Karpas-422 (cell line): ENCODE results near the gene GGT1. TPM values are rescaled to one million over a fixed set of nuclear protein-coding genes. Genes with fewer than 3 reads are reported as not detected.
"Not testable (repeated sequence)": the region's sequence is repeated elsewhere in the genome, so short reads cannot be mapped to it uniquely, and the experiment has no call there.

Experiments
- DNase-seq: peaks from one replicate; pipeline ENCODE4 v3.0.0-alpha.2; 2015
- H2AFZ ChIP-seq: fragments of 200-600 bp; sonication (generic); 2 replicates; pipeline ENCODE4 v1.6.1; 2014; ENCODE audit warnings: antibody characterized with exemption, low read length, mixed read lengths
- H3K27ac ChIP-seq: fragments of 200-600 bp; sonication (generic); 2 replicates; pipeline ENCODE4 v1.5.1; 2014; ENCODE audit warnings: mild to moderate bottlenecking, low read length, moderate library complexity
- H3K27me3 ChIP-seq: fragments of 200-600 bp; sonication (generic); 2 replicates; pipeline ENCODE4 v1.6.1; 2014; ENCODE audit warnings: low read length, mixed read lengths
- H3K36me3 ChIP-seq: fragments of 200-600 bp; sonication (generic); 2 replicates; pipeline ENCODE4 v1.6.1; 2014; ENCODE audit warnings: low read length, mixed read lengths; ENCODE audit not compliant: insufficient read depth
- H3K4me1 ChIP-seq: fragments of 200-600 bp; sonication (generic); 2 replicates; pipeline ENCODE4 v1.6.1; 2014; ENCODE audit warnings: mild to moderate bottlenecking, low read length, mixed read lengths
- H3K4me2 ChIP-seq: fragments of 200-600 bp; sonication (generic); 2 replicates; pipeline ENCODE4 v1.6.1; 2014; ENCODE audit warnings: low read length, low read depth, mild to moderate bottlenecking; ENCODE audit not compliant: poor library complexity, severe bottlenecking
- H3K4me3 ChIP-seq: fragments of 200-600 bp; sonication (generic); 2 replicates; pipeline ENCODE4 v1.5.1; 2014; ENCODE audit warnings: mild to moderate bottlenecking, antibody characterized with exemption, low read length, mixed read lengths
- H3K79me2 ChIP-seq: fragments of 200-600 bp; sonication (generic); 2 replicates; pipeline ENCODE4 v1.6.1; 2014; ENCODE audit warnings: mild to moderate bottlenecking, low read length, mixed read lengths
- H3K9ac ChIP-seq: fragments of 200-600 bp; sonication (generic); 2 replicates; pipeline ENCODE4 v1.6.0; 2014; ENCODE audit warnings: low read length
- H3K9me2 ChIP-seq: fragments of 200-600 bp; sonication (generic), shearing (Covaris generic); replicated peaks from 2 replicates; pipeline ENCODE4 v1.6.0; 2014; ENCODE audit warnings: mild to moderate bottlenecking, low read length, moderate library complexity; ENCODE audit not compliant: insufficient read depth
- H3K9me3 ChIP-seq: fragments of 300-700, 200-600 bp; sonication (generic); 2 replicates; pipeline ENCODE4 v1.6.1; 2014; ENCODE audit warnings: low read length, mixed read lengths
- H4K20me1 ChIP-seq: fragments of 200-600 bp; sonication (generic); 2 replicates; pipeline ENCODE4 v1.6.1; 2014; ENCODE audit warnings: mild to moderate bottlenecking, antibody characterized with exemption, low read length, low read depth; ENCODE audit not compliant: insufficient read depth
- total RNA-seq: library from RNA; depleted of rRNA; stranded (reverse); fragments of >200 nt; shearing (Covaris generic); gene quantifications from 2 replicates; pipeline ENCODE4 v1.2.3, GENCODE V29; 2014; ENCODE audit warnings: low replicate concordance

Gene GGT1
- total RNA-seq, 1 experiment from 2014 or later: 28.6 TPM

- no peaks in the 10 kb centered on the region for H3K27me3 ChIP-seq
- H4K20me1 ChIP-seq: no peaks in the 10 kb centered on the region; the same call in 1 of the 2 replicates
- H3K4me2 ChIP-seq: peak overlapping the region; percentile 91
- H3K36me3 ChIP-seq: no peaks in the 10 kb centered on the region
- peak; percentile 44 for DNase-seq
- H3K9me2 ChIP-seq: no peaks in the 10 kb centered on the region
- peak overlapping the region; percentile 73 for H3K4me3 ChIP-seq
- no peaks in the 10 kb centered on the region for H3K9me3 ChIP-seq
- no peaks in the 10 kb centered on the region for H3K79me2 ChIP-seq
- no peak overlapping the region for H3K27ac ChIP-seq
- peak overlapping the region; percentile 56; the same call in 1 of the 2 replicates for H2AFZ ChIP-seq
- H3K4me1 ChIP-seq: peaks cover 13% of the 10 kb centered on the region
- peak overlapping the region; percentile 74 for H3K9ac ChIP-seq
Observed at GRCh38 chr22:24592058-24592850, 10.7 kb upstream of the GGT1 start.

- peak; percentile 81 for DNase-seq
- Histone ChIP-seq H2AFZ (peak within 1 kb of the TSS; percentile 91; the same call in 1 of the 2 replicates), H3K9me3 (no peaks in the 10 kb centered on the region), H3K9me2 (no peaks in the 10 kb centered on the region), H3K79me2 (no peaks in the 10 kb centered on the region), H3K4me1 (peaks cover 13% of the 10 kb centered on the region), H4K20me1 (no peaks in the 10 kb centered on the region; the same call in 1 of the 2 replicates), H3K36me3 (no peaks in the 10 kb centered on the region), H3K27me3 (no peaks in the 10 kb centered on the region), H3K27ac (no peak within 1 kb of the TSS), H3K4me2 (peak within 1 kb of the TSS; percentile 91), H3K4me3 (peak within 1 kb of the TSS; percentile 73), H3K9ac (peak within 1 kb of the TSS; percentile 74)
Observed at GRCh38 chr22:24592851-24593558, 10.0 kb upstream of the GGT1 start, which contains the start of gene LRRC75B. TSS of gene LRRC75B (minus strand) at chr22:24593073. CDS start at chr22:24593039, 34 bp downstream.

- not testable (repeated sequence) for H3K27me3 ChIP-seq, DNase-seq, H3K9me2 ChIP-seq, H3K79me2 ChIP-seq, H3K36me3 ChIP-seq, H3K9ac ChIP-seq, H2AFZ ChIP-seq, H4K20me1 ChIP-seq, H3K9me3 ChIP-seq, H3K27ac ChIP-seq
- Histone ChIP-seq H3K4me3 (peak overlapping the region; percentile 58; the same call in 1 of the 2 replicates), H3K4me2 (peak overlapping the region; percentile 67), H3K4me1 (peaks cover 13% of the 10 kb centered on the region)
Observed at GRCh38 chr22:24593559-24593835, 9.5 kb upstream of the GGT1 start.

GRCh38 chr22:24593836-24594568 is 9.0 kb upstream of the GGT1 start:
- H3K36me3 ChIP-seq: no peaks in the 10 kb centered on the region
- H3K27me3 ChIP-seq: no peaks in the 10 kb centered on the region

GRCh38 chr22:24594569-24595120 is 8.3 kb upstream of the GGT1 start:
- H3K9me3 ChIP-seq: no peaks in the 10 kb centered on the region
- no peaks in the 10 kb centered on the region for H3K79me2 ChIP-seq
- H2AFZ ChIP-seq: no peak overlapping the region
- no peaks in the 10 kb centered on the region; the same call in 1 of the 2 replicates for H4K20me1 ChIP-seq
- H3K36me3 ChIP-seq: no peaks in the 10 kb centered on the region
- H3K4me2 ChIP-seq: no peak overlapping the region
- no peak overlapping the region for H3K27ac ChIP-seq
- H3K9ac ChIP-seq: no peak overlapping the region
- peak; percentile 31 for DNase-seq
- H3K9me2 ChIP-seq: no peaks in the 10 kb centered on the region
- H3K4me1 ChIP-seq: peaks cover 13% of the 10 kb centered on the region
- H3K27me3 ChIP-seq: no peaks in the 10 kb centered on the region
- no peak overlapping the region for H3K4me3 ChIP-seq

More at GRCh38 chr22:24593836-24594568, 9.0 kb upstream of the GGT1 start:
- Histone ChIP-seq H3K4me1 (peaks cover 13% of the 10 kb centered on the region), H3K9ac (no peak overlapping the region), H3K9me2 (no peaks in the 10 kb centered on the region), H3K9me3 (no peaks in the 10 kb centered on the region), H3K79me2 (no peaks in the 10 kb centered on the region), H2AFZ (no peak overlapping the region), H3K4me2 (no peak overlapping the region), H3K27ac (no peak overlapping the region), H4K20me1 (no peaks in the 10 kb centered on the region; the same call in 1 of the 2 replicates), H3K4me3 (no peak overlapping the region)
- DNase-seq: peak; percentile 65

- H3K9me2 ChIP-seq: no peaks in the 10 kb centered on the region
- no peaks in the 10 kb centered on the region for H3K79me2 ChIP-seq
- H4K20me1 ChIP-seq: no peaks in the 10 kb centered on the region; the same call in 1 of the 2 replicates
- H3K27me3 ChIP-seq: no peaks in the 10 kb centered on the region
- H3K9ac ChIP-seq: no peak overlapping the region
- peak; percentile 30 for DNase-seq
- no peak overlapping the region for H2AFZ ChIP-seq
- peaks cover 13% of the 10 kb centered on the region for H3K4me1 ChIP-seq
- no peaks in the 10 kb centered on the region for H3K36me3 ChIP-seq
- no peak overlapping the region for H3K4me3 ChIP-seq
- no peak overlapping the region for H3K4me2 ChIP-seq
- no peaks in the 10 kb centered on the region for H3K9me3 ChIP-seq
- H3K27ac ChIP-seq: no peak overlapping the region
Observed at GRCh38 chr22:24595228-24595627, 7.8 kb upstream of the GGT1 start.

- Histone ChIP-seq H3K4me3 (no peak overlapping the region), H2AFZ (no peak overlapping the region), H3K9ac (no peak overlapping the region), H3K4me1 (peaks cover 13% of the 10 kb centered on the region), H3K9me2 (no peaks in the 10 kb centered on the region), H3K27me3 (no peaks in the 10 kb centered on the region), H4K20me1 (no peaks in the 10 kb centered on the region; the same call in 1 of the 2 replicates), H3K27ac (no peak overlapping the region), H3K4me2 (no peak overlapping the region), H3K9me3 (no peaks in the 10 kb centered on the region), H3K79me2 (no peaks in the 10 kb centered on the region), H3K36me3 (no peaks in the 10 kb centered on the region)
- DNase-seq: no peak
Observed at GRCh38 chr22:24595863-24596262, 7.1 kb upstream of the GGT1 start.
